H1 (cell line): Measurements from ENCODE around the gene SAMD4A. TPM values are rescaled to one million over a fixed set of nuclear protein-coding genes. Genes with fewer than 3 reads are reported as not detected.

Experiments used
- CTCF ChIA-PET: fragments of 300-600 bp; sonication (Branson Sonifier 250); formaldehyde crosslinking; loops from one replicate; lab custom pipeline; 2021; ENCODE audit not compliant: partially characterized antibody; lab: Charles Lee
- POLR2A ChIA-PET: fragments of 300-600 bp; sonication (Branson Sonifier 250); formaldehyde crosslinking; loops from one replicate; lab custom pipeline; 2021; ENCODE audit warnings: inconsistent platforms; ENCODE audit not compliant: partially characterized antibody; lab: Charles Lee
- DNase-seq, 2 experiments: peaks; one replicate each; pipeline versions ENCODE4 v3.0.0 to v3.0.0-alpha.2; 2010 to 2022; ENCODE audit warnings: low spot score in 2 of 2, low read depth in 1 of 2, mixed read lengths in 1 of 2
- FAIRE-seq: peaks from 2 replicates; lab custom pipeline; 2011; peaks lifted over from hg19 to GRCh38; lab: Jason Lieb, UNC
- H2AFZ ChIP-seq: 2 replicates; pipeline ENCODE4 v1.8.1; 2012; ENCODE audit warnings: low read length, inconsistent platforms
- H2AK5ac ChIP-seq: 2 replicates; pipeline ENCODE4 v1.6.1; 2013; ENCODE audit warnings: low read depth, low read length
- H2BK120ac ChIP-seq: replicated peaks from 2 replicates; pipeline ENCODE3; 2013; ENCODE audit warnings: low read depth, low read length, inconsistent platforms
- H2BK12ac ChIP-seq: 2 replicates; pipeline ENCODE4 v1.6.1; 2013; ENCODE audit warnings: low read depth, low read length
- H2BK15ac ChIP-seq: 2 replicates; pipeline ENCODE4 v1.6.1; 2013; ENCODE audit warnings: low read length
- H2BK20ac ChIP-seq: 2 replicates; pipeline ENCODE4 v1.6.1; 2013; ENCODE audit warnings: low read length
- H2BK5ac ChIP-seq: 2 replicates; pipeline ENCODE4 v1.6.1; 2013; ENCODE audit warnings: low read depth, low read length
- H3K14ac ChIP-seq: 2 replicates; pipeline ENCODE4 v1.6.1; 2013; ENCODE audit warnings: inconsistent platforms; ENCODE audit not compliant: insufficient read length
- H3K18ac ChIP-seq: 2 replicates; pipeline ENCODE4 v1.6.1; 2013; ENCODE audit warnings: low read length; ENCODE audit errors: extremely low read depth
- H3K23ac ChIP-seq: 2 replicates; pipeline ENCODE4 v1.6.1; 2013; ENCODE audit warnings: inconsistent platforms; ENCODE audit not compliant: insufficient read length
- H3K23me2 ChIP-seq: 2 replicates; pipeline ENCODE4 v1.6.1; 2013; ENCODE audit warnings: low read depth, low read length
- H3K27ac ChIP-seq: 2 replicates; pipeline ENCODE4 v1.6.1; 2011; ENCODE audit warnings: low read depth, low read length, inconsistent platforms
- H3K27me3 ChIP-seq, 4 experiments: replicated peaks in 1 of 4; 1 replicate in 1 of 4; 2 replicates in 3 of 4; pipeline versions ENCODE4 v1.6.1 to v1.8.1; 2011 to 2013; ENCODE audit warnings: low read length in 3 of 4, mild to moderate bottlenecking in 3 of 4, inconsistent platforms in 2 of 4, mixed read lengths in 2 of 4, moderate library complexity in 1 of 4; ENCODE audit not compliant: control insufficient read depth in 3 of 4, insufficient read depth in 3 of 4; ENCODE audit errors: extremely low read depth in 1 of 4
- H3K36me3 ChIP-seq, 4 experiments: 2 replicates each; pipeline versions ENCODE4 v1.6.1 to v1.8.1; 2011 to 2013; ENCODE audit warnings: mild to moderate bottlenecking in 4 of 4, low read length in 3 of 4, moderate library complexity in 2 of 4, control low read depth in 1 of 4, inconsistent platforms in 1 of 4; ENCODE audit not compliant: insufficient read depth in 4 of 4, control insufficient read depth in 2 of 4
- H3K4ac ChIP-seq: replicated peaks from 2 replicates; pipeline ENCODE3; 2013; ENCODE audit warnings: low read length, low read depth, mixed read lengths, inconsistent platforms; ENCODE audit not compliant: insufficient read length
- H3K4me1 ChIP-seq, 4 experiments: replicated peaks in 1 of 4; 1 replicate in 1 of 4; 2 replicates in 3 of 4; pipeline versions ENCODE4 v1.6.1 to v1.8.1; 2011 to 2013; ENCODE audit warnings: low read length in 3 of 4, inconsistent platforms in 2 of 4, mixed read lengths in 1 of 4; ENCODE audit not compliant: insufficient read depth in 4 of 4, control insufficient read depth in 3 of 4
- H3K4me2 ChIP-seq, 2 experiments: 2 replicates each; pipeline versions ENCODE4 v1.6.1 to v1.8.1; 2011 to 2013; ENCODE audit warnings: low read depth in 2 of 2, low read length in 2 of 2, control low read depth in 1 of 2, inconsistent platforms in 1 of 2, mild to moderate bottlenecking in 1 of 2; ENCODE audit not compliant: insufficient read depth in 1 of 2
- H3K4me3 ChIP-seq, 4 experiments: fragments of 200-600, 300-600 bp in 1 of 4; sonication (generic), shearing (Covaris generic), sonication (Bioruptor Twin) in 1 of 4; 2 replicates each; pipeline versions ENCODE4 v1.5.1 to v1.8.1; 2011 to 2016; ENCODE audit warnings: low read length in 4 of 4, low read depth in 3 of 4, control low read depth in 2 of 4, inconsistent platforms in 2 of 4, mild to moderate bottlenecking in 2 of 4, mixed read lengths in 1 of 4, moderate library complexity in 1 of 4; ENCODE audit not compliant: insufficient read depth in 2 of 4; ENCODE audit errors: extremely low read depth in 1 of 4
- H3K56ac ChIP-seq: replicated peaks from 2 replicates; pipeline ENCODE3; 2013; ENCODE audit warnings: low read depth, mild to moderate bottlenecking, mixed read lengths, low read length, inconsistent platforms; ENCODE audit not compliant: insufficient read length
- H3K79me1 ChIP-seq: 2 replicates; pipeline ENCODE4 v1.6.1; 2013; ENCODE audit warnings: low read depth, low read length, control low read depth
- H3K79me2 ChIP-seq, 2 experiments: 2 replicates each; pipeline versions ENCODE4 v1.6.1 to v1.8.1; 2012 to 2013; ENCODE audit warnings: low read length in 2 of 2, mild to moderate bottlenecking in 2 of 2, inconsistent platforms in 1 of 2; ENCODE audit not compliant: insufficient read depth in 2 of 2, control insufficient read depth in 1 of 2
- H3K9ac ChIP-seq, 4 experiments: replicated peaks in 1 of 4; 1 replicate in 1 of 4; 2 replicates in 3 of 4; pipeline versions ENCODE4 v1.6.1 to v1.8.1; 2011 to 2013; ENCODE audit warnings: low read depth in 3 of 4, low read length in 3 of 4, control low read depth in 2 of 4, mild to moderate bottlenecking in 2 of 4, moderate library complexity in 2 of 4, inconsistent platforms in 1 of 4; ENCODE audit errors: extremely low read depth in 1 of 4
- H3K9me3 ChIP-seq, 2 experiments: 2 replicates each; pipeline versions ENCODE4 v1.6.1 to v1.8.1; 2012 to 2013; ENCODE audit warnings: mild to moderate bottlenecking in 2 of 2, moderate library complexity in 2 of 2, control low read depth in 1 of 2, inconsistent platforms in 1 of 2, low read depth in 1 of 2, low read length in 1 of 2, mixed read lengths in 1 of 2; ENCODE audit not compliant: insufficient read depth in 2 of 2
- H4K20me1 ChIP-seq, 2 experiments: replicated peaks in 1 of 2; 2 replicates each; pipeline versions ENCODE3 to v1.8.1; 2011 to 2013; ENCODE audit warnings: inconsistent platforms in 2 of 2, low read length in 2 of 2, mild to moderate bottlenecking in 1 of 2; ENCODE audit not compliant: insufficient read depth in 2 of 2, control insufficient read depth in 1 of 2
- H4K5ac ChIP-seq: 2 replicates; pipeline ENCODE4 v1.6.1; 2013; ENCODE audit warnings: low read length, low read depth, mixed read lengths, inconsistent platforms; ENCODE audit not compliant: insufficient read length
- H4K8ac ChIP-seq: 2 replicates; pipeline ENCODE4 v1.8.0; 2013; ENCODE audit warnings: mild to moderate bottlenecking, moderate library complexity, low read length, inconsistent platforms; ENCODE audit not compliant: insufficient read depth; ENCODE audit errors: extremely low read depth
- H4K91ac ChIP-seq: replicated peaks from 2 replicates; pipeline ENCODE3; 2013; ENCODE audit warnings: low read length, mixed read lengths, inconsistent platforms; ENCODE audit not compliant: insufficient read length
- ASH2L ChIP-seq: fragments of 200-600, 300-600 bp; sonication (generic); IDR thresholded peaks from one replicate; pipeline ENCODE4 v1.7.1; 2017; ENCODE audit warnings: low read length
- EGR1 ChIP-seq: IDR thresholded peaks from 2 replicates; pipeline ENCODE4 v1.6.1; 2011; ENCODE audit warnings: low read depth, low read length, borderline replicate concordance
- JUND ChIP-seq: IDR thresholded peaks from 2 replicates; pipeline ENCODE4 v1.6.1; 2011; ENCODE audit warnings: mild to moderate bottlenecking, improper control_type of control experiment, low read length
- KDM5A ChIP-seq: fragments of 200-600 bp; IDR thresholded peaks from 2 replicates; pipeline ENCODE4 v1.7.1; 2012; ENCODE audit warnings: mild to moderate bottlenecking, low read length, inconsistent platforms, mixed read lengths
- PHF8 ChIP-seq: fragments of 200-600 bp; sonication (generic); conservative IDR thresholded peaks from 2 replicates; pipeline ENCODE4 v1.7.1; 2012; ENCODE audit warnings: low read depth, mild to moderate bottlenecking, inconsistent platforms, low read length, moderate library complexity
- POLR2A ChIP-seq, 2 experiments: IDR thresholded peaks; 1 replicate in 1 of 2; 2 replicates in 1 of 2; pipeline ENCODE4 v1.6.1; 2011; ENCODE audit warnings: low read depth in 2 of 2, low read length in 2 of 2, mild to moderate bottlenecking in 2 of 2; ENCODE audit errors: control extremely low read depth in 1 of 2
- RNF2 ChIP-seq: fragments of 200-900, 300-1000 bp; sonication (generic); IDR thresholded peaks from 2 replicates; pipeline ENCODE4 v1.7.1; 2016; ENCODE audit warnings: borderline replicate concordance, low read depth, mild to moderate bottlenecking, antibody characterized with exemption, low read length; ENCODE audit not compliant: poor library complexity, severe bottlenecking; ENCODE audit errors: missing control alignments
- TAF7 ChIP-seq: optimal IDR thresholded peaks from 2 replicates; pipeline ENCODE3; 2011; ENCODE audit warnings: low read depth, mild to moderate bottlenecking, inconsistent platforms, low read length, moderate library complexity, borderline replicate concordance
- polyA plus RNA-seq, 7 experiments: library from polyadenylated mRNA; depleted of rRNA in 3 of 7; stranded (reverse) in 5 of 7; unstranded in 2 of 7; fragments of >200 nt in 5 of 7; fragments of 200-250 nt in 2 of 7; gene quantifications; 1 replicate in 5 of 7; 2 replicates in 1 of 7; 4 replicates in 1 of 7; pipeline versions ENCODE4 v1.2.1 to v1.2.3, GENCODE V29; 2011 to 2013; ENCODE audit warnings: missing spikeins in 2 of 7, mixed read lengths in 2 of 7
- total RNA-seq: library from RNA; stranded (reverse); fragmentation: NEBNext Ultra II Directional; extraction: Animal tissue kit (Norgen Biotek cat#: 25700); gene quantifications from 2 replicates; pipeline ENCODE4 v1.2.1, GENCODE V29; 2021
- TF ChIP-seq, protein P1 (sequence below): IDR thresholded peaks from 2 replicates; pipeline ENCODE4 v1.6.1; 2012; ENCODE audit warnings: low read length, inconsistent platforms
- TF ChIP-seq, protein P2 (sequence below): IDR thresholded peaks from 2 replicates; pipeline ENCODE4 v1.6.1; 2011; ENCODE audit warnings: low read depth, mild to moderate bottlenecking, low read length; ENCODE audit not compliant: insufficient read depth

The SAMD4A gene
- total and polyA plus RNA-seq, 2 of the 8 experiments (the other 6 are each of a cell fraction or from before 2014, with no cell fraction given) = 2.4 to 12.3 TPM

DNA sequence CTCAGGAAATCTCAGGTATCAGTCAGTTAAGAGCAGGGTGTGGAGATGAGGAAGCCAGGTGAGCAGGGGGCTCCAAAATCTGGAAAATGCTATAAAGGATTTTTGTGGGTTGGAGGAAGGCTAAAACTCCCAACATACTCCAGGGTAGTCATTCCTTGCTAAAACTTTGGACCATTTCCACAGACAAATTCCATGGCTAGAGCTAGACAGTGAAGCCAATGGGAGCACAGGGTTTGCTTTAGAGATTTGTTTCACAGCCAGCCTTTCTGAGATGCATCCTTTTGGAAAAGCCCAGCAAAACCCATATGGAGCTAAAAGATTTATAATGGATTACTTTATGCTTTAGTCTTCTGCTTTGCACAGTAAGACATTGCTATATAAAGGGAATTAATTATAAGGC, 146.5 kb downstream of the SAMD4A start:
- Histone ChIP-seq H3K79me2 (no peaks in the 10 kb centered on the region), H3K4ac (no peak overlapping the region), H3K23ac (no peak overlapping the region), H2BK15ac (no peak overlapping the region), H2BK5ac (no peak overlapping the region), H3K9ac (no peak overlapping the region), H4K20me1 (no peaks in the 10 kb centered on the region), H2BK12ac (no peak overlapping the region), H4K5ac (no peak overlapping the region), H2AFZ (no peak overlapping the region), H3K4me2 (no peak overlapping the region), H3K14ac (no peak overlapping the region), H3K9me3 (no peaks in the 10 kb centered on the region), H2BK120ac (no peak overlapping the region), H4K91ac (no peak overlapping the region), H3K27me3 (no peaks in the 10 kb centered on the region; a peak in 1 of 7 replicates), H3K4me1 (peaks cover 0 to 3% (median 0%) of the 10 kb centered on the region in 4 experiments; a peak in 1 of 7 replicates), H3K4me3 (no peak overlapping the region), H4K8ac (no peak overlapping the region), H2BK20ac (no peak overlapping the region), H3K27ac (no peak overlapping the region), H3K23me2 (no peaks in the 10 kb centered on the region), H3K18ac (no peak overlapping the region), H3K36me3 (no peaks in the 10 kb centered on the region), H3K79me1 (no peaks in the 10 kb centered on the region; the same call in 1 of the 2 replicates), H2AK5ac (no peak overlapping the region), H3K56ac (no peak overlapping the region)
- CTCF ChIA-PET = interaction anchor here (0.6 to 2.0 kb wide), 8 partner anchors 9 to 274 kb away, joined by 3 to 7 read pairs (median 4); partner anchors contain the start of gene SAMD4A
- DNase-seq = no peak
- FAIRE-seq = no peak
- POLR2A ChIA-PET = no interaction called here
- TF ChIP-seq, protein P1, sequence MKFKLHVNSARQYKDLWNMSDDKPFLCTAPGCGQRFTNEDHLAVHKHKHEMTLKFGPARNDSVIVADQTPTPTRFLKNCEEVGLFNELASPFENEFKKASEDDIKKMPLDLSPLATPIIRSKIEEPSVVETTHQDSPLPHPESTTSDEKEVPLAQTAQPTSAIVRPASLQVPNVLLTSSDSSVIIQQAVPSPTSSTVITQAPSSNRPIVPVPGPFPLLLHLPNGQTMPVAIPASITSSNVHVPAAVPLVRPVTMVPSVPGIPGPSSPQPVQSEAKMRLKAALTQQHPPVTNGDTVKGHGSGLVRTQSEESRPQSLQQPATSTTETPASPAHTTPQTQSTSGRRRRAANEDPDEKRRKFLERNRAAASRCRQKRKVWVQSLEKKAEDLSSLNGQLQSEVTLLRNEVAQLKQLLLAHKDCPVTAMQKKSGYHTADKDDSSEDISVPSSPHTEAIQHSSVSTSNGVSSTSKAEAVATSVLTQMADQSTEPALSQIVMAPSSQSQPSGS = no peak
- no peak for TF ChIP-seq ASH2L
- no peak for TF ChIP-seq PHF8
- no peak for TF ChIP-seq TAF7
- no peak for TF ChIP-seq RNF2
- TF ChIP-seq, protein P2, sequence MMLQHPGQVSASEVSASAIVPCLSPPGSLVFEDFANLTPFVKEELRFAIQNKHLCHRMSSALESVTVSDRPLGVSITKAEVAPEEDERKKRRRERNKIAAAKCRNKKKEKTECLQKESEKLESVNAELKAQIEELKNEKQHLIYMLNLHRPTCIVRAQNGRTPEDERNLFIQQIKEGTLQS = no peak
- TF ChIP-seq KDM5A = no peak
- no peak for TF ChIP-seq JUND
- no peak for TF ChIP-seq EGR1
- no peak for TF ChIP-seq POLR2A (IDR thresholded peaks at IDR 0.05; ENCODE audit: control extremely low read depth in 1 of 2, low read depth in 2 of 2, low read length in 2 of 2)
